Fibroblast of villous mesenchyme (primary cell): ENCODE measurements around the gene C6orf62. TPM values are rescaled to one million over a fixed set of nuclear protein-coding genes. Genes with fewer than 3 reads are reported as not detected.
"Not testable (repeated sequence)": the region's sequence is repeated elsewhere in the genome, so short reads cannot be mapped to it uniquely, and the experiment has no call there.

Experiments used
- DNase-seq: peaks from one replicate; pipeline ENCODE4 v3.0.0-alpha.2; 2010; ENCODE audit warnings: low read depth
- H3K4me3 ChIP-seq: 2 replicates; pipeline ENCODE4 v1.5.1; 2011; ENCODE audit warnings: low read depth, mild to moderate bottlenecking, low read length
- total RNA-seq: library from RNA; depleted of rRNA; stranded (reverse); fragments of >200 nt; gene quantifications from 2 replicates; pipeline ENCODE4 v1.2.3, GENCODE V29; 2012
- TF ChIP-seq, protein P1 (sequence below): IDR thresholded peaks from 2 replicates; pipeline ENCODE4 v1.5.1; 2012; ENCODE audit warnings: low read depth, mild to moderate bottlenecking, low read length; ENCODE audit not compliant: insufficient read depth

C6orf62 gene
- total RNA-seq, 1 donor = 187 TPM

DNA sequence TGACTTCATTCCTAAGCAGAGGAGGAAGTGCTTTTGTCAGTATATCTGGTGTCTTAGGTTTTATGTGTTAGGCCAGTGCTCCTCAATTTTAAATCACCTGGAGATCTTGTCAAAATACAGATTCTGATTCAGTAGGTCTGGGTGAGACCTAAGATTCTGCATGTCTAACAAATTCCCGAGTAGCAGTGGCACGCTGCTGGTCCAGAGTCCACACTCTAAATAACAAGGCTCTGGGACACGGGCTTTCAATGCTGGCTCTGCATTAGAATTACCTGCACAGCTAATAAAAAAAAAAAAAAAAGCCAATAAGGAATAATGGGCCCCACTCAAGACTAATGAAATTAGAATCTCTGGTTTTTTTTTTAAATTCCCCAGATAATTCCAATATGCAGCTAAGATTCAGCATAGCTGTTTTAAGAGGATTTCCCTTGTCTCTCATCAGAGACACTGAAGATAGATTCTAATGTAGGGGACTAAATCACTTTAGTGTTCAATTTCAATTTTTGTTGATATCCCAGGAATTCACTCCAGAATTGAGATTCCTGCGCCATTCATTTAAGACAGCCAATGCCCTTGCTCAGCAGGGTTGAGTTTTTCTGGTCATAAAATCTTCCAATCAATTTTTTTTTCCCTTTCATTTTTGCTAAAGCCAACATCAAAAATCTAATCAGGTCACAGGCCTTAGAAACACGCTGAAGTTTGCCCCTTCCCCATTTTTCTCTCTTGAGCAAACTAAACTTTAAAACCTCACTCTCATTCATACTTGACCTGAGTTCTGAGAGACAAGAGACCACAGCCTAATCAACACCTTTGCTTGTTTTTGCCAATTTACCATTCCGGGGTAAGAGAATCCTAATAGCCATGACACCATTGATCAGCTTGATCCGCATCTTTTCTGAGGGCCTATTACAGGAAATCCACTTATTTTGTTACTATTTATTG lies 54.6 kb downstream of the C6orf62 start:
- TF ChIP-seq, protein P1, sequence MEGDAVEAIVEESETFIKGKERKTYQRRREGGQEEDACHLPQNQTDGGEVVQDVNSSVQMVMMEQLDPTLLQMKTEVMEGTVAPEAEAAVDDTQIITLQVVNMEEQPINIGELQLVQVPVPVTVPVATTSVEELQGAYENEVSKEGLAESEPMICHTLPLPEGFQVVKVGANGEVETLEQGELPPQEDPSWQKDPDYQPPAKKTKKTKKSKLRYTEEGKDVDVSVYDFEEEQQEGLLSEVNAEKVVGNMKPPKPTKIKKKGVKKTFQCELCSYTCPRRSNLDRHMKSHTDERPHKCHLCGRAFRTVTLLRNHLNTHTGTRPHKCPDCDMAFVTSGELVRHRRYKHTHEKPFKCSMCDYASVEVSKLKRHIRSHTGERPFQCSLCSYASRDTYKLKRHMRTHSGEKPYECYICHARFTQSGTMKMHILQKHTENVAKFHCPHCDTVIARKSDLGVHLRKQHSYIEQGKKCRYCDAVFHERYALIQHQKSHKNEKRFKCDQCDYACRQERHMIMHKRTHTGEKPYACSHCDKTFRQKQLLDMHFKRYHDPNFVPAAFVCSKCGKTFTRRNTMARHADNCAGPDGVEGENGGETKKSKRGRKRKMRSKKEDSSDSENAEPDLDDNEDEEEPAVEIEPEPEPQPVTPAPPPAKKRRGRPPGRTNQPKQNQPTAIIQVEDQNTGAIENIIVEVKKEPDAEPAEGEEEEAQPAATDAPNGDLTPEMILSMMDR = no peak
- no peak overlapping the region for H3K4me3 ChIP-seq
- no peak for DNase-seq

DNA sequence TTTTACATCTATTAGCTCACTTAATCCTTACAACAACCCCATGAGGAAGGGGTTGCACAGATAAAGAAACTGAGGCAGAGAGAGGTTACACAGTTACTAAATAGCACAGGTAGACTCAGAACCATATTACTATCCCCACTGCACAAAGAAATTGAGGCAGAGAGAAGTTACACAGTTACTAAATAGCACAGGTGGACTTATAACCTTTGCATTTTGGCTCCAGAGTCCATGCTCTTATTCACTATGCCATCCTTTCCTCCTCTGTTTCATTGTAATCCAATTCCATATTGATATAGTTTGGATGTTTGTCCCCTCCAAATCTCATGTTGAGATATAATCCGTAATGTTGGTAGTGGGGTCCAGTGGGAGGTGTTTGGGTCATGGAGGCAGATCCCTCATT lies 55.8 kb downstream of the C6orf62 start:
- no peak overlapping the region for H3K4me3 ChIP-seq
- no peak for DNase-seq
- TF ChIP-seq, protein P1 = no peak

DNA sequence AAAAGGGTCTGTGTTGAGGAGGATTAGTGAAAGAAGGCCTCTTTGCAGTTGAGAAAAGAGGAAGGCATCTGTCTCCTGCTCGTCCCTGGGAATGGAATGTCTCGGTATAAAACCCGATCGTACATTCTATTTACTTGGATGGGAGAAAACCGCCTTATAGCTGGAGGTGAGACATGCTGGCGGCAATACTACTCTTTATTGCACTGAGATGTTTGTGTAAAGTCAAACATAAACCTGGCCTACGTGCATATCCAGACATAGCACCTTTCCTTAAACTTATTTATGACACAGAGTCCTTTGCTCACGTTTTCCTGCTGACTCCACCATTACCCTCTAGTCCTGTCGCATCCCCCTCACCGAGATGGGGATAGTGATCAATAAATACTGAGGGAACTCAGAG lies 56.7 kb downstream of the C6orf62 start:
- no peak overlapping the region for H3K4me3 ChIP-seq
- DNase-seq = no peak
- TF ChIP-seq, protein P1 = no peak

DNA sequence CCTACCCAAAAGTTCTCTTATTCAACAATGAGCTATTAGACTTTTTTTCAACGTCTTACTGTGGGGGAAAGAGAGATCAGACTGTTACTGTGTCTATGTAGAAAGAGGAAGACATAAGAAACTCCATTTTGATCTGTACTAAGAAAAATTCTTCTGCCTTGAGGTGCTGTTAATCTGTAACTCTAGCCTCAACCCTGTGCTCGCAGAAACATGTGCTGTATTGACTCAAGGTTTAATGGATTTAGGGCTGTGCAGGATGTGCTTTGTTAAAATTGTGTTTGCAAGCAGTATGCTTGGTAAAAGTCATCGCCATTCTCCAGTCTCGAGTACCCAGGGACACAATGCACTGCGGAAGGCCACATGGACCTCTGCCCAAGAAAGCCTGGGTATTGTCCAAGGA lies 57.2 kb downstream of the C6orf62 start:
- DNase-seq, H3K4me3 ChIP-seq: not testable (repeated sequence)

DNA sequence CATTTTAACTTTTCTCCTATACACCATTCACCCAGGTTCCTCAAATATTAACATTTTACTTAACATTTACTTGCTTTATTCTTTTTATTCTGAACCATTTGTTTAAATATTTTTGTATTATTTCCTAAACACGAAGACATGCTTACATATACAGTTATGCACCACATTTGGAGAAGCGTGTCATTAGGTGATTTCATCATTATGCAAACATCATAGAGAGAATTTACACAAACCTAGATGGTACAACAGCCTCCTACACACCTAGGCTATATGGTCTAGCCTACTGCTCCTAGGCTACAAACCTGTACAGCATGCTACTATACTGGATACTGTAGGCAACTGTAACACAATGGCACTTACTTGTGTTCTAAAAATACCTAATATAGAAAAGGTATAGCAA lies 58.8 kb downstream of the C6orf62 start:
- no peak for DNase-seq
- no peak overlapping the region for H3K4me3 ChIP-seq
- TF ChIP-seq, protein P1 = no peak

DNA sequence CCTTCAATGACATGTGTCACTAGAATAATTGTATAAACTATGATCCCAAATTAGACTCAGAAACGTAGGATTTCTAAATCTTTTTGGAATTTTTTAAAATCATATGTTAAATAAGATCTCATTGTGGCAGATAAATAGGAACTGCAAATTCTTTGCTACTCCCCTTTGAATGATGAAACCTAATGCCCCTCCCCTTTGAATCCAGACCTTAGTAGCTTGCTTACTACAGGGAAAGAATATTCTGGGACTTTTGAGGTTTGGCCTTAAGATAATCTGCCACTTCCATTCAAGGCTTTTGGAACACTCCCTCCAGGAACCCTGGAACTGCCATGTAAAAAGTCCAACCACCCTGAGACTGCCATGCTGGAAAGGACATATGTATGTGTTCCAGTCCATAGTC lies 59.4 kb downstream of the C6orf62 start:
- H3K4me3 ChIP-seq = no peak overlapping the region
- TF ChIP-seq, protein P1 = no peak
- peak; percentile 23 for DNase-seq

DNA sequence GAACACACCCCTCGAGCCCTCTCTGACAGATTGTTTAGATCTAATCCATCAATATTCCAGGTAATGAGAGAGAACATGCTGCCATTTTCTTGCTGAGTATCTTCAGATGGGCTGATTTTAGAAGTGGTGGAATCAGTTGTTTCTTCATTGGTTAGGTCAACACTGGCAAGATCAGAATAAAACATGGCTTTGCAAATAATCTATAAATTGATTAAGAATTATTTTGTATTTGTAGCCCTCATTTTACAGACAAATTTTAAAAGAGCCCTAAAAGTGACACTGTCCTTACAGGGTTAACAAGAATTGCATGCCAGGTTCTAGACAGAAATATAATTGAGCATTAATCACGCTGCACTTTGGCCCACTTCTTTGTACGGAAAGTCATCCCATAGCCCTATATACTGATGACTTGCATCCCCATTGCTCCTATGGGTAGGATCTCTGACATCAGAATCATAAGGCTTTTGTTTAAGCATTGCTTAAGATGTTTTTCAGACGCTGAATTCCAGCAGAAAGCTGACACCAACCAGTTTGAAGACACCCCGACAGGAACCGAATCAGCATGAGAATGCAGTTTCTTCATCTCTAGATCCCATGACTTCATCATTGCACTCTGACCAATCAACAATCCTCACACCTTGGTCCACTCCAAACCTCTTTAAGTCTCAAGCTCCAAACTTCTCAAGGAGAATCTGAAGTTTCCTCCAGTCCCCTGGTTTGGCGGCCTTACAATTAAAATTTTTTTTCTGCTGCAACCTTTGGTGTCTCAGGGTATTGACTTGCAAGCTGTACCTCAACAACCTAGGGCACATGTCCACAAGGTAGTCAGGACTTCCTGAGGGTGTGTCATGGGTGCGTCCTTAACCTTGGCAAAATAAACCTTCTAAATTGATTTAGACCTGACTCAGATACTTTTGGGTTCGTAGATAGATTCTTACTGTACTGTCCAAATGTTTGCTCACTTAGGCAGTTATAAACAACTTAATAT lies 60.1 kb downstream of the C6orf62 start:
- H3K4me3 ChIP-seq = no peak overlapping the region
- TF ChIP-seq, protein P1 = no peak
- peak; percentile 85 for DNase-seq
